SK-N-MC (cell line): Measurements from ENCODE around the gene CLDN19.

Source experiments
- EZH2 ChIP-seq: fragments of 200-600 bp; sonication (generic); IDR thresholded peaks from one replicate; pipeline ENCODE4 v1.6.1; 2017; ENCODE audit warnings: antibody characterized with exemption
- FOXP2 ChIP-seq: optimal IDR thresholded peaks from 2 replicates; pipeline ENCODE3; 2011; ENCODE audit warnings: mild to moderate bottlenecking, moderate library complexity; ENCODE audit not compliant: insufficient read depth; ENCODE audit errors: extremely low read length, control extremely low read depth
- POLR2AphosphoS5 ChIP-seq: IDR thresholded peaks from 2 replicates; pipeline ENCODE4 v1.6.1; 2012; ENCODE audit warnings: mild to moderate bottlenecking, low read depth, low read length, borderline replicate concordance

- TF ChIP-seq FOXP2: no peak
- no peak for TF ChIP-seq POLR2AphosphoS5
- no peak for TF ChIP-seq EZH2
These were observed 8.7 kb upstream of the CLDN19 start for GRCh38 chr1:42748461-42749410.
